ENCODE measurements around the gene FGF5.
"Not testable (repeated sequence)": the region's sequence is repeated elsewhere in the genome, so short reads cannot be mapped to it uniquely, and the experiment has no call there.

DNA sequence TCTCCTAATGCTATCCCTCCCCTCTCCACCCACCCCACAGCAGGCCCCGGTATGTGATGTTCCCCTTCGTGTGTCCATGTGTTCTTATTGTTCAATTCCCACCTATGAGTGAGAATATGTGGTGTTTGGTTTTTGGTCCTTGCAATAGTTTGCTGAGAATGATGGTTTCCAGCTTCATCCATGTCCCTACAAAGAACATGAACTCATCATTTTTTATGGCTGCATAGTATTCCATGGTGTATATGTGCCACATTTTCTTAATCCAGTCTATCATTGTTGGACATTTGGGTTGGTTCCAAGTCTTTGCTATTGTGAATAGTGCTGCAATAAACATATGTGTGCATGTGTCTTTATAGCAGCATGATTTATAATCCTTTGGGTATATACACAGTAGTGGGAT, 24.2 kb downstream of the FGF5 start:
- not testable (repeated sequence) for TF ChIP-seq CTCF (conservative IDR thresholded peaks at IDR 0.05); EZH2 (IDR thresholded peaks at IDR 0.05; ENCODE audit: low read depth)

Measured in PC-9 (cell line).